ENCODE data around the gene CACNA2D3.

The CACNA2D3 gene

GRCh38 chr3:54676087-54676486 lies 553.7 kb downstream of the CACNA2D3 start:
- no peak overlapping the region for H3K4me3 ChIP-seq (ENCODE audit: insufficient read depth, low read length, poor library complexity, severe bottlenecking)
- no peaks in the 10 kb centered on the region for H3K9me2 ChIP-seq (replicated peaks; ENCODE audit: insufficient read depth, low read length)
- H3K27me3 ChIP-seq (ENCODE audit: low read length), result no peaks in the 10 kb centered on the region
- TF ChIP-seq EZH2phosphoT487 (conservative IDR thresholded peaks at IDR 0.05; ENCODE audit: low read length), result no peak
- no peak for TF ChIP-seq CTCF (IDR thresholded peaks at IDR 0.05; ENCODE audit: insufficient read depth, low read length, poor library complexity, severe bottlenecking)
- H3K9me3 ChIP-seq (ENCODE audit: insufficient read depth, low read length), result no peaks in the 10 kb centered on the region
- no peaks in the 10 kb centered on the region for H4K20me1 ChIP-seq (ENCODE audit: low read depth, low read length)
- H3K27ac ChIP-seq (ENCODE audit: low read depth, low read length), result no peak overlapping the region
- H3F3A ChIP-seq (ENCODE audit: insufficient read depth), result no peaks in the 10 kb centered on the region
- H3K9ac ChIP-seq (ENCODE audit: low read length), result no peak overlapping the region
- no peak overlapping the region for H2AFZ ChIP-seq (ENCODE audit: low read depth, low read length, severe bottlenecking)
- no peaks in the 10 kb centered on the region for H3K36me3 ChIP-seq (ENCODE audit: low read length)
- no peak overlapping the region for H3K4me2 ChIP-seq (ENCODE audit: low read depth, low read length, poor library complexity, severe bottlenecking)
- H3K79me2 ChIP-seq (ENCODE audit: insufficient read depth, low read length), result no peaks in the 10 kb centered on the region

- no peaks in the 10 kb centered on the region for H4K20me1 ChIP-seq (ENCODE audit: low read depth, low read length)
- H3K27me3 ChIP-seq (ENCODE audit: low read length), result no peaks in the 10 kb centered on the region
- H3K9me3 ChIP-seq (ENCODE audit: insufficient read depth, low read length), result no peaks in the 10 kb centered on the region
- H3K9me2 ChIP-seq (replicated peaks; ENCODE audit: insufficient read depth, low read length), result no peaks in the 10 kb centered on the region
- TF ChIP-seq EZH2phosphoT487 (conservative IDR thresholded peaks at IDR 0.05; ENCODE audit: low read length) (no peak), CTCF (IDR thresholded peaks at IDR 0.05; ENCODE audit: insufficient read depth, low read length, poor library complexity, severe bottlenecking) (no peak)
- no peak overlapping the region for H2AFZ ChIP-seq (ENCODE audit: low read depth, low read length, severe bottlenecking)
- no peak overlapping the region for H3K4me3 ChIP-seq (ENCODE audit: insufficient read depth, low read length, poor library complexity, severe bottlenecking)
- no peaks in the 10 kb centered on the region for H3F3A ChIP-seq (ENCODE audit: insufficient read depth)
- H3K4me2 ChIP-seq (ENCODE audit: low read depth, low read length, poor library complexity, severe bottlenecking), result no peak overlapping the region
- no peak overlapping the region for H3K9ac ChIP-seq (ENCODE audit: low read length)
- H3K79me2 ChIP-seq (ENCODE audit: insufficient read depth, low read length), result no peaks in the 10 kb centered on the region
- no peak overlapping the region for H3K27ac ChIP-seq (ENCODE audit: low read depth, low read length)
- H3K36me3 ChIP-seq (ENCODE audit: low read length), result no peaks in the 10 kb centered on the region
Observed at GRCh38 chr3:54681706-54682105, 559.4 kb downstream of the CACNA2D3 start.

- H2AFZ ChIP-seq (ENCODE audit: low read depth, low read length, severe bottlenecking), result no peak overlapping the region
- no peak overlapping the region for H3K9ac ChIP-seq (ENCODE audit: low read length)
- no peaks in the 10 kb centered on the region for H3K27me3 ChIP-seq (ENCODE audit: low read length)
- H3F3A ChIP-seq (ENCODE audit: insufficient read depth), result no peaks in the 10 kb centered on the region
- no peaks in the 10 kb centered on the region for H3K36me3 ChIP-seq (ENCODE audit: low read length)
- no peaks in the 10 kb centered on the region for H3K79me2 ChIP-seq (ENCODE audit: insufficient read depth, low read length)
- no peak overlapping the region for H3K4me2 ChIP-seq (ENCODE audit: low read depth, low read length, poor library complexity, severe bottlenecking)
- TF ChIP-seq CTCF (IDR thresholded peaks at IDR 0.05; ENCODE audit: insufficient read depth, low read length, poor library complexity, severe bottlenecking) (no peak), EZH2phosphoT487 (conservative IDR thresholded peaks at IDR 0.05; ENCODE audit: low read length) (no peak)
- H3K9me2 ChIP-seq (replicated peaks; ENCODE audit: insufficient read depth, low read length), result no peaks in the 10 kb centered on the region
- H3K4me3 ChIP-seq (ENCODE audit: insufficient read depth, low read length, poor library complexity, severe bottlenecking), result no peak overlapping the region
- H3K27ac ChIP-seq (ENCODE audit: low read depth, low read length), result no peak overlapping the region
- no peaks in the 10 kb centered on the region for H3K9me3 ChIP-seq (ENCODE audit: insufficient read depth, low read length)
- no peaks in the 10 kb centered on the region for H4K20me1 ChIP-seq (ENCODE audit: low read depth, low read length)
Observed at GRCh38 chr3:54685213-54685612, 562.9 kb downstream of the CACNA2D3 start.

Data from SU-DHL-6 (cell line).